HG03460 (cell line): ENCODE data around the gene SMIM10L1.

ENCODE experiments used
- ATAC-seq: cut with Tn5 transposase; IDR thresholded peaks from one replicate; pipeline ENCODE4 v1.9.1; 2021; ENCODE audit not compliant: unreplicated experiment

The SMIM10L1 gene

GRCh38 chr12:11183011-11183410 is 12.0 kb downstream of the SMIM10L1 start:
- ATAC-seq, result no peak

- ATAC-seq, result no peak
Measured at GRCh38 chr12:11186837-11187236, 15.8 kb downstream of the SMIM10L1 start, which contains the start of gene TAS2R42. Gene TAS2R42, minus strand, starts transcription at chr12:11186937. Its CDS starts 0 bp downstream, at chr12:11186937.

- ATAC-seq, result no peak
Measured at GRCh38 chr12:11202811-11203210, 31.8 kb downstream of the SMIM10L1 start.

- ATAC-seq, result no peak
Measured at GRCh38 chr12:11204173-11204572, 33.2 kb downstream of the SMIM10L1 start.

- ATAC-seq, result no peak
Measured at GRCh38 chr12:11209113-11209512, 38.1 kb downstream of the SMIM10L1 start.
